GM12878 (cell line): ENCODE measurements around the gene CLCC1. TPM values are rescaled to one million over a fixed set of nuclear protein-coding genes. Genes with fewer than 3 reads are reported as not detected.

ENCODE experiments used
- CREB1 ChIP-seq: IDR thresholded peaks from 2 replicates; pipeline ENCODE4 v1.6.1; 2012; ENCODE audit warnings: low read depth, mild to moderate bottlenecking, inconsistent platforms
- EED ChIP-seq: sonication (generic); IDR thresholded peaks from 2 replicates; pipeline ENCODE4 v1.6.1; 2016; ENCODE audit warnings: antibody characterized with exemption, low read depth
- FOXK2 ChIP-seq: fragments of 450-650 bp; IDR thresholded peaks from 2 replicates; pipeline ENCODE4 v1.6.1; 2017; ENCODE audit warnings: mild to moderate bottlenecking, moderate library complexity
- FOXM1 ChIP-seq: IDR thresholded peaks from 2 replicates; pipeline ENCODE4 v1.6.1; 2012; ENCODE audit warnings: low read depth, mild to moderate bottlenecking, inconsistent platforms, low read length, moderate library complexity
- IKZF1 ChIP-seq: fragments of 450-650 bp; conservative IDR thresholded peaks from 2 replicates; pipeline ENCODE4 v1.6.1; 2017; ENCODE audit warnings: antibody characterized with exemption, mild to moderate bottlenecking
- MLLT1 ChIP-seq: fragments of 450-650 bp; IDR thresholded peaks from 2 replicates; pipeline ENCODE4 v1.6.1; 2016; ENCODE audit warnings: mild to moderate bottlenecking
- RAD51 ChIP-seq: fragments of 450-650 bp; IDR thresholded peaks from 2 replicates; pipeline ENCODE4 v1.6.1; 2016; ENCODE audit warnings: moderate library complexity, mild to moderate bottlenecking, inconsistent platforms
- RB1 ChIP-seq: fragments of 450-650 bp; formaldehyde crosslinking; IDR thresholded peaks from 2 replicates; pipeline ENCODE4 v1.6.1; 2017; ENCODE audit warnings: mild to moderate bottlenecking, borderline replicate concordance
- RCOR1 ChIP-seq: conservative IDR thresholded peaks from 2 replicates; pipeline ENCODE4 v1.6.1; 2012; ENCODE audit warnings: low read depth, low read length, improper control_type of control experiment
- SIX5 ChIP-seq: IDR thresholded peaks from 2 replicates; pipeline ENCODE4 v1.6.1; 2011; ENCODE audit warnings: mild to moderate bottlenecking, low read depth, low read length, moderate library complexity; ENCODE audit not compliant: severe bottlenecking
- SMAD5 ChIP-seq: IDR thresholded peaks from 2 replicates; pipeline ENCODE4 v1.6.1; 2016; ENCODE audit warnings: antibody characterized with exemption, low read depth
- SRF ChIP-seq, 2 experiments: IDR thresholded peaks; 2 replicates each; pipeline ENCODE4 v1.6.1; 2011; ENCODE audit warnings: low read depth in 2 of 2, low read length in 2 of 2, mild to moderate bottlenecking in 1 of 2, moderate library complexity in 1 of 2
- TARDBP ChIP-seq: IDR thresholded peaks from 2 replicates; pipeline ENCODE4 v1.6.1; 2016; ENCODE audit warnings: borderline replicate concordance
- YY1 ChIP-seq: IDR thresholded peaks from 2 replicates; pipeline ENCODE4 v1.6.1; 2011; ENCODE audit warnings: low read depth, mild to moderate bottlenecking, low read length
- ZNF24 ChIP-seq: fragments of 450-650 bp; IDR thresholded peaks from 2 replicates; pipeline ENCODE4 v1.6.1; 2017; ENCODE audit warnings: antibody characterized with exemption, mild to moderate bottlenecking
- ZSCAN29 ChIP-seq: fragments of 450-650 bp; IDR thresholded peaks from 2 replicates; pipeline ENCODE4 v1.6.1; 2017; ENCODE audit warnings: mild to moderate bottlenecking, moderate library complexity
- ZZZ3 ChIP-seq: IDR thresholded peaks from 2 replicates; pipeline ENCODE4 v1.6.1; 2011; ENCODE audit warnings: low read depth; ENCODE audit not compliant: control insufficient read depth, insufficient read length
- polyA plus RNA-seq, 11 experiments: library from polyadenylated mRNA; depleted of rRNA in 4 of 11; unstranded in 6 of 11; stranded (reverse) in 5 of 11; fragments of >200 nt; fragmentation: Nextera tagmentation in 4 of 11; fragmentation: Illumina TruSeq in 1 of 11; extraction: Ambion mirVana in 4 of 11; extraction: Trizol in 1 of 11; gene quantifications; 1 replicate in 1 of 11; 2 replicates in 10 of 11; pipeline versions ENCODE4 v1.2.1 to v1.2.3, GENCODE V29; 2011 to 2016; ENCODE audit warnings: inconsistent platforms in 2 of 11, missing spikeins in 2 of 11, low read depth in 1 of 11
- total RNA-seq, 4 experiments: library from RNA; depleted of rRNA in 3 of 4; stranded (reverse); fragments of >200 nt in 3 of 4; fragmentation: Illumina TruSeq in 1 of 4; extraction: Trizol in 1 of 4; gene quantifications; 2 replicates each; pipeline versions ENCODE4 v1.2.1 to v1.2.3, GENCODE V29; 2013 to 2021
- TF ChIP-seq, protein P1 (sequence below): IDR thresholded peaks from 2 replicates; pipeline ENCODE4 v1.6.1; 2011; ENCODE audit warnings: mild to moderate bottlenecking, low read depth, low read length, moderate library complexity; ENCODE audit not compliant: insufficient replicate concordance
- TF ChIP-seq, protein P2 (sequence below), 3 experiments: IDR thresholded peaks in 2 of 3; conservative IDR thresholded peaks in 1 of 3; 2 replicates each; pipeline ENCODE4 v1.5.1; 2011; ENCODE audit warnings: low read depth in 3 of 3, low read length in 3 of 3, mild to moderate bottlenecking in 3 of 3, control low read depth in 2 of 3, moderate library complexity in 2 of 3, inconsistent platforms in 1 of 3, mixed read lengths in 1 of 3; ENCODE audit not compliant: control insufficient read depth in 2 of 3, insufficient read depth in 1 of 3; ENCODE audit errors: extremely low read depth in 1 of 3
- TF ChIP-seq, protein P3 (sequence below): fragments of 450-650 bp; IDR thresholded peaks from 2 replicates; pipeline ENCODE4 v1.6.1; 2018; ENCODE audit warnings: mild to moderate bottlenecking, low read depth, moderate library complexity; ENCODE audit not compliant: partially characterized antibody
- TF ChIP-seq, protein P4 (sequence below): fragments of 450-650 bp; IDR thresholded peaks from 2 replicates; pipeline ENCODE4 v1.6.1; 2018; ENCODE audit warnings: borderline replicate concordance, mild to moderate bottlenecking; ENCODE audit not compliant: partially characterized antibody

Gene CLCC1
- total and polyA plus RNA-seq, 10 of the 15 experiments (the other 5 are each of a cell fraction or from before 2014, with no cell fraction given) = 11.9 to 25.8 (median 16.1) TPM

DNA sequence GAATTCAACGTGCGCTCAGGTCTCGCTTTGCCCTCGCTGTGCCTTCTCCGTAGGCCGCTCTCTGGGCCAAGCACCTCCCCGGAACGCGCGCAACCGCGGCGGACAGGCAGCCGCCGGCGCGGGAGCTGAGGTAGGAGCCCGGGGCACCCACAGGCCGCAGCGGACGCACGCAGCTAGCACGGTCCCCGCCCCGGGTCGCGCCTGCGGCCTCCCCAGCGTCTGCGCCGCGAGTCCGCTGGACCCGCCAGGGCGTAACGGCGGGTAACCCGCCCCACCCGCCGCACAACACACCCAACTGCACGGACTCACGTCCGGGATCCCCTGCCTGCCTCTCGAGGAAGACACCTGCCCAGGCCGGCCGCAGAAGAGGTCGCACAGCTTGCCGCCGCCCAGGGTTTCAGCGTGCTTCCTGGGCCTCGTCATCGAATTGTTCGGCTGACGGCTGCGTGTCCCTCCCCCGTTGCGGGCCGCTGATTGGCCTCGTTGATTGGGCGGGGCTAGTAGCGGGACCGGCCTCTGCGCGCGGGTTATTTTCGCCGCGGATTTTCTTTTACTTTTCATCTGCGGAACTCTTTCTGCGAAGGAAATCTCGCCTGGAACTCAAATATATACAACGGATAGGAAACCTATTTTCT, at the start of gene CLCC1 (continued):
- TF ChIP-seq, protein P1, sequence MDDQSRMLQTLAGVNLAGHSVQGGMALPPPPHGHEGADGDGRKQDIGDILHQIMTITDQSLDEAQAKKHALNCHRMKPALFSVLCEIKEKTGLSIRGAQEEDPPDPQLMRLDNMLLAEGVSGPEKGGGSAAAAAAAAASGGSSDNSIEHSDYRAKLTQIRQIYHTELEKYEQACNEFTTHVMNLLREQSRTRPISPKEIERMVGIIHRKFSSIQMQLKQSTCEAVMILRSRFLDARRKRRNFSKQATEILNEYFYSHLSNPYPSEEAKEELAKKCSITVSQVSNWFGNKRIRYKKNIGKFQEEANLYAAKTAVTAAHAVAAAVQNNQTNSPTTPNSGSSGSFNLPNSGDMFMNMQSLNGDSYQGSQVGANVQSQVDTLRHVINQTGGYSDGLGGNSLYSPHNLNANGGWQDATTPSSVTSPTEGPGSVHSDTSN = no peak
- TF ChIP-seq RCOR1 = no peak
- peak; percentile 91 for TF ChIP-seq CREB1
- peak; percentile 88 for TF ChIP-seq MLLT1
- TF ChIP-seq TARDBP = no peak
- peak; percentile 42; the same call in 1 of the 2 replicates for TF ChIP-seq YY1
- peak; percentile 49; the same call in 1 of the 2 replicates for TF ChIP-seq ZSCAN29
- TF ChIP-seq ZNF24 = peak; percentile 59; the same call in 1 of the 2 replicates
- TF ChIP-seq SMAD5 = peak; percentile 79
- TF ChIP-seq, protein P2, sequence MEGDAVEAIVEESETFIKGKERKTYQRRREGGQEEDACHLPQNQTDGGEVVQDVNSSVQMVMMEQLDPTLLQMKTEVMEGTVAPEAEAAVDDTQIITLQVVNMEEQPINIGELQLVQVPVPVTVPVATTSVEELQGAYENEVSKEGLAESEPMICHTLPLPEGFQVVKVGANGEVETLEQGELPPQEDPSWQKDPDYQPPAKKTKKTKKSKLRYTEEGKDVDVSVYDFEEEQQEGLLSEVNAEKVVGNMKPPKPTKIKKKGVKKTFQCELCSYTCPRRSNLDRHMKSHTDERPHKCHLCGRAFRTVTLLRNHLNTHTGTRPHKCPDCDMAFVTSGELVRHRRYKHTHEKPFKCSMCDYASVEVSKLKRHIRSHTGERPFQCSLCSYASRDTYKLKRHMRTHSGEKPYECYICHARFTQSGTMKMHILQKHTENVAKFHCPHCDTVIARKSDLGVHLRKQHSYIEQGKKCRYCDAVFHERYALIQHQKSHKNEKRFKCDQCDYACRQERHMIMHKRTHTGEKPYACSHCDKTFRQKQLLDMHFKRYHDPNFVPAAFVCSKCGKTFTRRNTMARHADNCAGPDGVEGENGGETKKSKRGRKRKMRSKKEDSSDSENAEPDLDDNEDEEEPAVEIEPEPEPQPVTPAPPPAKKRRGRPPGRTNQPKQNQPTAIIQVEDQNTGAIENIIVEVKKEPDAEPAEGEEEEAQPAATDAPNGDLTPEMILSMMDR (IDR thresholded peaks at IDR 0.05 in 2 of 3, conservative IDR thresholded peaks at IDR 0.05 in 1 of 3; ENCODE audit: control insufficient read depth in 2 of 3, extremely low read depth in 1 of 3, insufficient read depth in 1 of 3, low read depth in 3 of 3, low read length in 3 of 3) = no peak
- TF ChIP-seq EED = 0 out of 2 replicates have a peak, but pooled peaks have one; percentile 24
- peak; percentile 91 for TF ChIP-seq RB1
- no peak for TF ChIP-seq RAD51
- TF ChIP-seq FOXM1 = no peak
- TF ChIP-seq, protein P3, sequence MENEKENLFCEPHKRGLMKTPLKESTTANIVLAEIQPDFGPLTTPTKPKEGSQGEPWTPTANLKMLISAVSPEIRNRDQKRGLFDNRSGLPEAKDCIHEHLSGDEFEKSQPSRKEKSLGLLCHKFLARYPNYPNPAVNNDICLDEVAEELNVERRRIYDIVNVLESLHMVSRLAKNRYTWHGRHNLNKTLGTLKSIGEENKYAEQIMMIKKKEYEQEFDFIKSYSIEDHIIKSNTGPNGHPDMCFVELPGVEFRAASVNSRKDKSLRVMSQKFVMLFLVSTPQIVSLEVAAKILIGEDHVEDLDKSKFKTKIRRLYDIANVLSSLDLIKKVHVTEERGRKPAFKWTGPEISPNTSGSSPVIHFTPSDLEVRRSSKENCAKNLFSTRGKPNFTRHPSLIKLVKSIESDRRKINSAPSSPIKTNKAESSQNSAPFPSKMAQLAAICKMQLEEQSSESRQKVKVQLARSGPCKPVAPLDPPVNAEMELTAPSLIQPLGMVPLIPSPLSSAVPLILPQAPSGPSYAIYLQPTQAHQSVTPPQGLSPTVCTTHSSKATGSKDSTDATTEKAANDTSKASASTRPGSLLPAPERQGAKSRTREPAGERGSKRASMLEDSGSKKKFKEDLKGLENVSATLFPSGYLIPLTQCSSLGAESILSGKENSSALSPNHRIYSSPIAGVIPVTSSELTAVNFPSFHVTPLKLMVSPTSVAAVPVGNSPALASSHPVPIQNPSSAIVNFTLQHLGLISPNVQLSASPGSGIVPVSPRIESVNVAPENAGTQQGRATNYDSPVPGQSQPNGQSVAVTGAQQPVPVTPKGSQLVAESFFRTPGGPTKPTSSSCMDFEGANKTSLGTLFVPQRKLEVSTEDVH = no peak
- TF ChIP-seq FOXK2 = no peak
- TF ChIP-seq, protein P4, sequence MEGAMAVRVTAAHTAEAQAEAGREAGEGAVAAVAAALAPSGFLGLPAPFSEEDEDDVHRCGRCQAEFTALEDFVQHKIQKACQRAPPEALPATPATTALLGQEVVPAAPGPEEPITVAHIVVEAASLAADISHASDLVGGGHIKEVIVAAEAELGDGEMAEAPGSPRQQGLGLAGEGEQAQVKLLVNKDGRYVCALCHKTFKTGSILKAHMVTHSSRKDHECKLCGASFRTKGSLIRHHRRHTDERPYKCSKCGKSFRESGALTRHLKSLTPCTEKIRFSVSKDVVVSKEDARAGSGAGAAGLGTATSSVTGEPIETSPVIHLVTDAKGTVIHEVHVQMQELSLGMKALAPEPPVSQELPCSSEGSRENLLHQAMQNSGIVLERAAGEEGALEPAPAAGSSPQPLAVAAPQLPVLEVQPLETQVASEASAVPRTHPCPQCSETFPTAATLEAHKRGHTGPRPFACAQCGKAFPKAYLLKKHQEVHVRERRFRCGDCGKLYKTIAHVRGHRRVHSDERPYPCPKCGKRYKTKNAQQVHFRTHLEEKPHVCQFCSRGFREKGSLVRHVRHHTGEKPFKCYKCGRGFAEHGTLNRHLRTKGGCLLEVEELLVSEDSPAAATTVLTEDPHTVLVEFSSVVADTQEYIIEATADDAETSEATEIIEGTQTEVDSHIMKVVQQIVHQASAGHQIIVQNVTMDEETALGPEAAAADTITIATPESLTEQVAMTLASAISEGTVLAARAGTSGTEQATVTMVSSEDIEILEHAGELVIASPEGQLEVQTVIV = peak; percentile 23
- 0 out of 4 replicates have a peak, but pooled peaks of 1 of the 2 experiments have one; percentile 22 for TF ChIP-seq SRF (IDR thresholded peaks at IDR 0.05; ENCODE audit: low read depth in 2 of 2, low read length in 2 of 2)
- TF ChIP-seq SIX5 = no peak
- peak; percentile 91 for TF ChIP-seq IKZF1
- TF ChIP-seq ZZZ3 = no peak
